ENCODE results near the gene SPDYE16. TPM values are rescaled to one million over a fixed set of nuclear protein-coding genes. Genes with fewer than 3 reads are reported as not detected.
"Not testable (repeated sequence)": the region's sequence is repeated elsewhere in the genome, so short reads cannot be mapped to it uniquely, and the experiment has no call there.

SPDYE16 gene, protein sequence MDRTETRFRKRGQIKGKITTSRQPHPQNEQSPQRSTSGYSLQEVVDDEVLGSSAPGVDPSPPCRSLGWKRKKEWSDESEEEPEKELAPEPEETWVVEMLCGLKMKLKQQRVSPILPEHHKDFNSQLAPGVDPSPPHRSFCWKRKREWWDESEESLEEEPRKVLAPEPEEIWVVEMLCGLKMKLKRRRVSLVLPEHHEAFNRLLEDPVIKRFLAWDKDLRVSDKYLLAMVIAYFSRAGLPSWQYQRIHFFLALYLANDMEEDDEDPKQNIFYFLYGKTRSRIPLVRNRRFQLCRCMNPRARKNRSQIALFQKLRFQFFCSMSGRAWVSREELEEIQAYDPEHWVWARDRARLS
- total RNA-seq, result under 1 TPM; 0.18 to 0.25 TPM

DNA sequence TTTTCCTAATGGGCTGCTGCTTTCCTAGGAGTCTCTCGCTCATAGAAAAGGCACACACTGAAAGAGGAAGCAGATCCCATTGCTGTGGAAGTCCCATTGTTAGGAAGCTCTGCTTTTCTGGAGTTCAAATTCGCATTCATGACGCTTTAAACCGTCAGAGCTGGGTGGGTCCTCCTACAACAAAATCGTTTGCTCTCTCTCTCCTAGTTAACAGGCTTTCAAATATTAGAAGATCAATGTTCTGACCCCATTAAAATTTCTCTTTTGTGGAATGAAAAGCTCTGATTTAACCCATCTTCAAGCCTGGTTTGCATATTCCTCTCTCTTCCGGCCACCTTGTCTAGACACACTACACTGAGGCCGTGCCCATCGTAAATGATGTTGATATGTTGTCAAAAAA, at the start of gene SPDYE16:
Gene SPDYE16 (minus strand): TSS at position 101 of the 400 bp plus-strand sequence. CDS start 1,838 bp downstream, outside the sequence.
- not testable (repeated sequence) for H3K4me1 Mint-ChIP-seq

DNA sequence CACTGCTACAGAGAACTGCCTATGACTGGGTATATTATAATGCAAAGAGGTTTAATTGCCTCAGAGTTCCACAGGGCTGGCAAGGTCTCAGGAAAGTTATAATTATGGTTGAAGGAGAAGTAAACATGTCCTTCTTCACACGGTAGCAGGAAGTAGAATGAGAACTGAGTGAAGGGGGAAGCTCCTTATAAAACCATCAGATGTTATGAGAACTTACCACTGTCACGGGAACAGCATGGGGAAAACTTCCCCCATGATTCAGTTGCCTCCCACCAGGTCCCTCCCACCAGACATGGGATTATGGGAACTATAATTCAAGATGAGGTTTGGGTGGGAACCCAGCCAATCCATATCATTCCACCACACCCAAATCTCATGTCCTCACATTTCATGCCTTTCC, 49.6 kb upstream of the SPDYE16 start:
- not testable (repeated sequence) for H3K9me3 Mint-ChIP-seq, H3K4me3 Mint-ChIP-seq

More for the DNA sequence above, at the start of gene SPDYE16:
- H3K36me3 Mint-ChIP-seq (ENCODE audit: low read depth); H3K4me3 Mint-ChIP-seq; POLR2A ChIA-PET; H3K27me3 Mint-ChIP-seq; DNase-seq; CTCF ChIA-PET; H3K27ac Mint-ChIP-seq; H3K9me3 Mint-ChIP-seq: not testable (repeated sequence)

DNA sequence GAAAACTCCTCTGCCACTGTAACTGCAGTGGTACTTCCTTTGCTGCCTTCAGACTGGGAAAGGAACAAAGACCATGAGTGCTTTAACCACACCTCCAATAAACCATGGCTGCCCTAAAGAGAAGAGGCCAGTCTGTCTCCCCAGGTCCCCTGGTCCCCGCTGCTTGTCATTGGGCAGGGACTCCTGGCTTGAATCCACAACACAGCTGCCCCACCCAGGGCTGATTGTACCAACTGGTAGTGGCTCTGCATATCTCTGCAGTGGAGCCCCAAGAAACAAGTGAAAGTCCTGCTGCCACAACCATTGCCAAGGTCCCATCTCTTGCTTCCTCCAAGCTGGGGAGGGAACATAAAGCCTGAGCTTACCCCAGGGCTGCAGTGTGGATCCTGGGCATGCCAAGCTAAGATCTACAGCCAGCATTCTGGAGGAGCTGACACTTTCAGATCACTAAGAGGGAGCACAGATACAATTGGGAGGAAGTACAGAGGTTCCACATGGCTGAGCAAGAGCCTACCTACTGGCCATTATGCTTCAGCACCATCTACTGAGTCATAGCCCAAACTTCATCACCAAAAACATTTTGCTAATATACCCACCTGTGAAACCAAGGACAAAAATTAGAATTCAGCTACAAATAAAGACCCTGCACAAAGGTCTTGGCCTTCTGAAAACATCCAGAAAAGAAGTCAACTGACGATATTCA, 48.7 kb upstream of the SPDYE16 start:
- H3K27me3 Mint-ChIP-seq, CTCF ChIA-PET, H3K4me3 Mint-ChIP-seq, DNase-seq, POLR2A ChIA-PET, H3K27ac Mint-ChIP-seq, H3K9me3 Mint-ChIP-seq: not testable (repeated sequence)
- Mint-ChIP-seq H3K4me1 (peaks cover 39% of the 10 kb centered on the region), H3K36me3 (ENCODE audit: low read depth) (peaks cover 12% of the 10 kb centered on the region)

More for the DNA sequence above, 49.6 kb upstream of the SPDYE16 start:
- H3K36me3 Mint-ChIP-seq (ENCODE audit: low read depth), result peaks cover 12% of the 10 kb centered on the region
- CTCF ChIA-PET, H3K27ac Mint-ChIP-seq, H3K27me3 Mint-ChIP-seq, POLR2A ChIA-PET, DNase-seq: not testable (repeated sequence)
- H3K4me1 Mint-ChIP-seq, result peaks cover 41% of the 10 kb centered on the region

DNA sequence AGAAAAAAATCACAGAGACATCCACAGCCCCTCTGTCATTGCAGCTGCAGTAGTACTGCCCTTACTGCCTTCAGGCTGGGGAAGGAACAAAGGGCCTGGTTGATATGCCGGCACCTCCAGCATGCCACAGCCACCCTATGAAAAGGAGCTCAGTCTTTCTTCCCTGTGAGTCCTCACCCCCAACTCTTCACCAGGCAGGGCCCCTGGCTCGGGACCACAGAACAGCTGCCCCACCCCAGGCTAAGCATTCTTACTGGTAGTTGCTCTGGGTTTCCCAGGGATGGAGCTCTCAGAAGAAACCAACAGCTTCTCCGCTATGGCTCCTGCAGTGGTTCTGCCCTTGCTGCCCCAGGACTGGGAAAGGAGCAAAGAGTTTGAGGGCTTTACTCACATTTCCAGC, 47.9 kb upstream of the SPDYE16 start:
- DNase-seq, H3K27ac Mint-ChIP-seq, H3K4me3 Mint-ChIP-seq, POLR2A ChIA-PET, H3K27me3 Mint-ChIP-seq, H3K9me3 Mint-ChIP-seq, CTCF ChIA-PET: not testable (repeated sequence)
- peaks cover 12% of the 10 kb centered on the region for H3K36me3 Mint-ChIP-seq (ENCODE audit: low read depth)
- H3K4me1 Mint-ChIP-seq, result peaks cover 38% of the 10 kb centered on the region

DNA sequence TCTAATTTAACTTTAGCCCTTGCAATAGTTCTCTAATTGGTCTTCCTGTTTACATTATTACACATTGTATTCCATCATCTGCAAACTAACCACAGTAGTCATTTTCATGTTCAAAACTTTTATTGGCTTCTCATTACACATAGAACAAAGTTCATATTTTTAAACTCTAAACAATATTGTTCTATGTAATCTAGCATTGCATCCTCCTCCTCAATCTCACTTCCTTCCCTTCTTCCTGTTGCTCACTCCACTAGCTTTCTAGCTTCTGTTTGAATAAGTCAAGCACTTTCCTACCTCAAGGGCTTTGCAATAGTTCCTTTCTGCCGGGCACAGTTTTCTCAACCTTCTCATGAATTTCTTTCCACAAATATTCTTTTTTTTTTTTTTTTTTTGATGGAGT, 45.5 kb upstream of the SPDYE16 start:
- H3K36me3 Mint-ChIP-seq (ENCODE audit: low read depth); H3K4me3 Mint-ChIP-seq; H3K9me3 Mint-ChIP-seq; H3K27ac Mint-ChIP-seq; POLR2A ChIA-PET; H3K27me3 Mint-ChIP-seq; DNase-seq; CTCF ChIA-PET: not testable (repeated sequence)
- H3K4me1 Mint-ChIP-seq, result peaks cover 34% of the 10 kb centered on the region

DNA sequence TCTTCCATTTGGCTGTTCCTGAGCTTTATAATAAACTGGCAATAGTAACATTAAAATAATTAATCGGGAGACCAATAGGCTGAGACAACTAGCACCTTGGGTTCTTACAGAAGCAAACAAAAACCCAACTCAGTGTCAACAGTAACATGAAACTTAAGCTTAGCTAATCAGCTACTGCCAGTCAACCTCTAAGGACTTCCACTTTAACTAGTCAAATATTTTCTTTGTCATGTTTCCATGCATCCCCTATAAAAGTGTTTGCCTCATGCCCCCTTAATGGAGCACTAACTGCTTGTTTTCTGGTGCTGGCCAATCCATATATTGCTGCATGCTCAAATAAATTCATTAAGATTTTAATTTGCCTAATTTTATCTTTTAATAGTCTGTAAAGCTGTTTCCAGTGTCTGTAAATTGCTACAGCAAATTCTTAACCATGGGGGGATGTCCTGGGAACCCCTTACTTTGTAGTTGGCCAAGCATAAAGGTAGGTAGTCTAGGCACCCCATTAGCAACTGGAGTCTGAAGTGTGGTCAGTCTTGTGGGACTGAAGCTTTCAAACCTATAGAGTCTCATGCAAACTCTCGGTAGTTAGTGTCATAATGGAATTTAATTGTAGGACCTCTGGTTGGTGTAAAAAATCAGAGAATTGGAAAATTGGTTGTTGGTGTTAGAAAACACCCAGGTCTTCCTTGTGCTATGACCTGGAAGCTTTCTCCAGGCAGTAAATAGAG, 43.7 kb upstream of the SPDYE16 start:
- H3K4me3 Mint-ChIP-seq, result not testable (repeated sequence)

DNA sequence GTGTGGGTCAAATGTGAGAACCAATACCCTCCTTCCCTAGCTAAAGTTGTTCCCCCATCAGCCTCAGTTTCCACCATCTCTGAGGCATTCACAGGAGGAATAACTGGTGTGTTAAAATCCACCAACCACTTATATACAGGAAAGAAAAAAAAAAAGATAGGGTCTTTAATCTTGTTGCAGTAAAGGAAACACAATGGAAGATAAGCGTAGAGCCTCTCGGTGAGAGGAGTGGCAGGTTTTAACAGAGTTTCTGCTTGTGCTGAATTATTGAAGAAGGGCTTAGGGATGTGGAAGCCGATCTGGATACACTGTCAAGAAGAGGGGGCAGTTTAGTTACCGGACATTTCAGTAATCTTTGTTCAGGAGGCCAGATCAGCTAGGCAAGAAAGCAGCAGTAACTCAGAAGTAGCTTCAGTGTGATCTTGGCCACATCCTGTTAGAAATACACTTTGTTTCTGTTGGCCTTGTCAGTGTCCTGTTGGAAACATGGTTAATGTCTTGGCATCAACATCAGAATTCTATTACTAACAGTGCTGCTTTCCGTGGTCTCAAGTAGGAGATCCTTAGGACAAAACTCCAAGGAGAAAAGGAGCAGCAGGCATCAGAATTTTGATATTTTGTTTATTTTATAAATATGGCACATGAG, 40.7 kb upstream of the SPDYE16 start:
- CTCF ChIA-PET; H3K27me3 Mint-ChIP-seq; DNase-seq; H3K9me3 Mint-ChIP-seq; POLR2A ChIA-PET; H3K36me3 Mint-ChIP-seq (ENCODE audit: low read depth): not testable (repeated sequence)
- Mint-ChIP-seq H3K27ac (peak overlapping the region; percentile 70), H3K4me3 (peak overlapping the region; percentile 10), H3K4me1 (peaks cover 40% of the 10 kb centered on the region)

More for the DNA sequence above, 43.7 kb upstream of the SPDYE16 start:
- H3K27me3 Mint-ChIP-seq; H3K9me3 Mint-ChIP-seq; DNase-seq; POLR2A ChIA-PET; H3K36me3 Mint-ChIP-seq (ENCODE audit: low read depth); CTCF ChIA-PET; H3K27ac Mint-ChIP-seq: not testable (repeated sequence)
- peaks cover 44% of the 10 kb centered on the region for H3K4me1 Mint-ChIP-seq

DNA sequence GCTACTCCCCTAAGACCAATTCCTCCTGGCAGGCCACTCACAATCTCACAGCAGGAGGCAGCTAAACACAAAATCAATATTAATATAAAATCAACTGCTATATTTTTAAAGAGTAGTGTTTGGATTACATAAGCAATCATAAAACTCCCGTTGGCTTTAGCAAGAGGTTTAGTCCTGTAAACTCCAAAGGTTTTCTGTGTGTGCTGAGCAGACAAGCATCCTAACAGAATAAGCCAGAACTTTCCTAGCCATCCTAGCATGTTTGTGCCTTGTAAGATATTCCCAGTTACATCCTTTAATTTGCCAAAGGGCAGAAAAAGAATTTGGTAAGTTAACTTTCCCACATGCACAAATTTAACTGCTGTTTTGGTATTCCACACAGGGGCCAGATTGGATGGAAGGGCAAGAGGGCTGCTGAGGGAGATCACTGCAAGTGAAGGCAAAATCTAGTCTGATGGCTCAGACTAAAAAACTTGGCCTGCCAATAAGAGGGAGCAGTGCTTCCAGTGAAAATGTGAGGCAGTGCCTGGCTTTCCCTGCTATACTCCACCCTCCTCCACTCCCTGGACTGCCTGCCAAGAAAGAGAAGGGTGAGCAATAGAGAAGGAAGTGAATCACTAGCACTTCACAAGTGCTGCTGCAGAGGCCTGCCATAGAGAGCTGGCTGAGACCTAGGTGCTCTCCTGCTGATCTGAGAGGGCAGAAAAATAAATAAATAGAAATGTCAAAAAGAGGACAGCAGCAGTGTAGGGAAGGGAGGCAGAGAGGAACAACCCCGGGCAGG, 39.9 kb upstream of the SPDYE16 start:
- H3K9me3 Mint-ChIP-seq; POLR2A ChIA-PET; H3K27me3 Mint-ChIP-seq; CTCF ChIA-PET; H3K36me3 Mint-ChIP-seq (ENCODE audit: low read depth); DNase-seq; H3K4me3 Mint-ChIP-seq: not testable (repeated sequence)
- Mint-ChIP-seq H3K27ac (peak overlapping the region; percentile 70), H3K4me1 (peaks cover 35% of the 10 kb centered on the region)

DNA sequence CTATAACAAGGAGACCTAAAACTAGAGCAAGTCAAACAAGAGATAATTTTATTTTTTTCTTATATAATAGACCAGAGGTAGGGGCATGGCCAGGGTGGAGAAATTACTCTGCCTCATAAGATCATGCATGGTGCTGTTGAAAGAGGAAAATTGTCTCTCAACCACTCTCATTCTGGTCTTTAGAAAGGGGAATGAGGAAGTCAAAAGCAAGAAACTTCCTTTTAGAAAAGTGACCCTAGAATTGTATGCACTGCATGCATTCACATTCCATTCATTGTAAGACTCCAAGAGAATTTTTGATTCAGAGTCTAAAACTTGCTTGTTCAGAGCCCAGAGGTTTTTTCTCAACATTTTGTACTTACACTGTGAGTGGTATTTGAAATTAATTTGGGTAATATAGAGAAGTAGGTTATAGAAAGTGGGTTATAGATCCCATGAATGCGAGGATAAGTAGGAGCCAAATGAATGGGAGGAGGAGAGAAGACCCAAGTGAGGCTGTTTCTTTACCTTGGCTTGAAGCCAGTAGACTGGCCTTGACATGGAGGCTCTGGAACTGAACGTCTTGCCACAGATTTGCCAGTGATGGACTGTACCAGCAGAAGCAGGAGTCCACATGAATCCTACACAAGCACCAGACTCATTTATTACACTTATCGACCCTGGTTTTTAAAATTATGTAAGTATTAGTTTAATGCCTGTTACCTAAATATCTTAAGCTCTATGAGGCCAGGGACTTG, 33.0 kb upstream of the SPDYE16 start:
- H3K9me3 Mint-ChIP-seq; DNase-seq; H3K4me1 Mint-ChIP-seq; POLR2A ChIA-PET; H3K36me3 Mint-ChIP-seq (ENCODE audit: low read depth); H3K27me3 Mint-ChIP-seq; CTCF ChIA-PET; H3K4me3 Mint-ChIP-seq; H3K27ac Mint-ChIP-seq: not testable (repeated sequence)

DNA sequence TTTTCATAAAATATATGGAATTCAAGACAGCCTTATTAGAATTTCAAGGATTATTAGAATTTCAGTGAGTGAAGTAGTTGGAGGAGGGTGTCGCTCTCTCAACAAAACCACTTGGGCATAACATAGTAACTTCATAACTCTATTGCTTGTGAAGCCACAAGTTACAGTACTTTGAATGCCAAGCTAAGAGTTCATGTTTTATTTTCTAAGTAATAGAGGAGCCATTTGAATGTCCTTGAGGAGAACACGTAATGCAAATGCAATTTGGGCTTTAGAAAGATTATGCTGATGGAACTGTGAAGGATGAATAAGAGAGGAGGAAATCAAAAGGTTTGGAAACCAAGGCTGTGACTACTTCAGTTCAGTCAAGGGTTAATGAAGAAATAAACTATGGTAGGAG, 32.3 kb upstream of the SPDYE16 start:
- H3K36me3 Mint-ChIP-seq (ENCODE audit: low read depth); DNase-seq; CTCF ChIA-PET; H3K4me1 Mint-ChIP-seq; H3K4me3 Mint-ChIP-seq; POLR2A ChIA-PET; H3K27ac Mint-ChIP-seq; H3K27me3 Mint-ChIP-seq; H3K9me3 Mint-ChIP-seq: not testable (repeated sequence)

DNA sequence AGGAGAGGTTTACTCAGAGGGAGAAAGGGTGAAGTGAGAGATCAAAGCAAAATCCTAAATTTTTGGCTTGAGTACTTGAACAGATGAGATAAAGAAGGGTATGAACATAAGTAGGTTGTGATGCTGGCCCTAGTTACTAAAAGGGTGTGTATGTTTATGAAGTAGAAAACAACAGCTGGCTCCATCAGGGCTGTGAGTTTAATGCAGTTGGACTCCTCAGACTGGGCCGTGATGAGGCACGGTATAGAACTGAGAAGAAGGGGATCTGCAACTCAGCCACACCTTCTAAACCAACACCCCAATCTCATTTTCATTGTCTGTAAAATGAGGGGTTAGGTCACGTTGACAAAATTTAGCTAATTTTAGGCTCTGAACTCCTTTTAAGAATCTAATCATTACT, 29.2 kb upstream of the SPDYE16 start:
- H3K4me1 Mint-ChIP-seq, H3K4me3 Mint-ChIP-seq, H3K27me3 Mint-ChIP-seq, CTCF ChIA-PET, H3K27ac Mint-ChIP-seq, DNase-seq, H3K9me3 Mint-ChIP-seq, POLR2A ChIA-PET: not testable (repeated sequence)
- peaks cover 12% of the 10 kb centered on the region for H3K36me3 Mint-ChIP-seq (ENCODE audit: low read depth)

DNA sequence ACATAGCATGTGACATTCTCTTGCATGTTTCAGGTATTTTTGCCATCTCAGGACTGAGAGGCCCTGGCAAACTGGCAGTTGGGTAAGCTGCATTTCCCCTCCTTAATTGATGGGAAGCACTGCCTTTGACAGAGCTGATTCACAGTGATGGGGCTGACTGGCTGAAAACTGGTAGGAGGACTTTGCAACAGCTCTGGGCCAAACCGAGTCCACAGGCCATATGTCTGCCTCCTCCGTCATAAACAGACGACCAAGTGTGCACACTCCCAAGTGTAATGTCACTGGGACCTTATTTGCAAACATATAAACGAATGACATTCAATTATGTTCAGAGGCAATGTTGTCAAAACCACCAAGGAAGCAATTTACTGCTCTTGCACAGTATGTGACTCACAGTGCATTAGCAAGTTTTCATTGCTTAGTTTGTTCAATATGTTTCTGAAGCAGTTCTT, 27.3 kb upstream of the SPDYE16 start:
- H3K4me1 Mint-ChIP-seq, H3K27me3 Mint-ChIP-seq, H3K9me3 Mint-ChIP-seq, POLR2A ChIA-PET, CTCF ChIA-PET, H3K27ac Mint-ChIP-seq, H3K4me3 Mint-ChIP-seq, DNase-seq: not testable (repeated sequence)
- H3K36me3 Mint-ChIP-seq (ENCODE audit: low read depth), result peaks cover 21% of the 10 kb centered on the region
